SKM-1 (cell line): ENCODE measurements around the gene RAB11B.
"Not testable (repeated sequence)": the region's sequence is repeated elsewhere in the genome, so short reads cannot be mapped to it uniquely, and the experiment has no call there.

Experiments used
- DNase-seq: peaks from one replicate; lab custom pipeline; 2025; ENCODE audit not compliant: unreplicated experiment; lab: John Stamatoyannopoulos, UW

Gene RAB11B

GRCh38 chr19:8389891-8390616 lies at the start of gene RAB11B:
RAB11B (plus strand) TSS chr19:8390360; CDS start chr19:8390417, 57 bp downstream.
- DNase-seq: peak; percentile 99

GRCh38 chr19:8341504-8341903 lies 48.7 kb upstream of the RAB11B start:
- DNase-seq: not testable (repeated sequence)

- DNase-seq: no peak
Observed at GRCh38 chr19:8342316-8342683, 47.9 kb upstream of the RAB11B start.

GRCh38 chr19:8342684-8343482 lies 47.3 kb upstream of the RAB11B start, which contains the start of gene KANK3:
KANK3 (minus strand) TSS chr19:8343262; CDS start chr19:8337828, 5,434 bp downstream.
- DNase-seq: no peak

- DNase-seq: no peak
Observed at GRCh38 chr19:8343483-8343844, 46.7 kb upstream of the RAB11B start.

GRCh38 chr19:8349629-8350372 lies 40.4 kb upstream of the RAB11B start:
- not testable (repeated sequence) for DNase-seq

- no peak for DNase-seq
Observed at GRCh38 chr19:8352134-8352827, 37.9 kb upstream of the RAB11B start.

- DNase-seq: not testable (repeated sequence)
Observed at GRCh38 chr19:8352845-8353244, 37.3 kb upstream of the RAB11B start.

- DNase-seq: peak; percentile 59
Observed at GRCh38 chr19:8355631-8356402, 34.3 kb upstream of the RAB11B start.

GRCh38 chr19:8357007-8357521 lies 33.1 kb upstream of the RAB11B start:
- no peak for DNase-seq

- DNase-seq: no peak
Observed at GRCh38 chr19:8358948-8359347, 31.2 kb upstream of the RAB11B start.

GRCh38 chr19:8360196-8360595 lies 30.0 kb upstream of the RAB11B start:
- no peak for DNase-seq

- no peak for DNase-seq
Observed at GRCh38 chr19:8361921-8362793, 28.0 kb upstream of the RAB11B start.

- no peak for DNase-seq
Observed at GRCh38 chr19:8363803-8364771, 26.1 kb upstream of the RAB11B start, which contains the start of gene ANGPTL4. ANGPTL4 (plus strand) TSS chr19:8364155; CDS start chr19:8364322, 167 bp downstream.

- no peak for DNase-seq
Observed at GRCh38 chr19:8366121-8366581, 24.0 kb upstream of the RAB11B start.

GRCh38 chr19:8366961-8367326 lies 23.2 kb upstream of the RAB11B start:
- DNase-seq: no peak

- no peak for DNase-seq
Observed at GRCh38 chr19:8367327-8368001, 22.7 kb upstream of the RAB11B start.
